ENCODE measurements around the gene AP1S2. TPM values are rescaled to one million over a fixed set of nuclear protein-coding genes. Genes with fewer than 3 reads are reported as not detected.
"Not testable (repeated sequence)": the region's sequence is repeated elsewhere in the genome, so short reads cannot be mapped to it uniquely, and the experiment has no call there.

Gene AP1S2
- total RNA-seq, 1 donor from 2014 or later, result 873 TPM

GRCh38 chrX:15834053-15834452 lies 20.6 kb downstream of the AP1S2 start:
- Histone ChIP-seq H3K27me3 (no peaks in the 10 kb centered on the region), H3K9me3 (ENCODE audit: low read depth) (no peaks in the 10 kb centered on the region), H3K4me3 (no peak overlapping the region), H2AFZ (replicated peaks) (no peak overlapping the region), H3K79me2 (ENCODE audit: low read depth) (peaks cover 70% of the 10 kb centered on the region), H3F3A (ENCODE audit: low read depth) (peaks cover 62% of the 10 kb centered on the region), H4K20me1 (ENCODE audit: low read depth) (peaks cover 35% of the 10 kb centered on the region), H3K4me1 (peaks cover 15% of the 10 kb centered on the region), H3K4me2 (no peak overlapping the region), H3K9ac (no peak overlapping the region), H3K27ac (peak overlapping the region; percentile 67), H3K36me3 (peaks cover 17% of the 10 kb centered on the region)
- H3K9me3 Mint-ChIP-seq, result no peaks in the 10 kb centered on the region
- DNase-seq (ENCODE audit: low spot score), result no peak
- TF ChIP-seq CTCF (IDR thresholded peaks at IDR 0.05) (no peak), EZH2phosphoT487 (IDR thresholded peaks at IDR 0.05) (no peak), EZH2 (IDR thresholded peaks at IDR 0.05) (no peak)
- H3K4me1 Mint-ChIP-seq, result peaks cover 4% of the 10 kb centered on the region
- no peak overlapping the region for H3K4me3 Mint-ChIP-seq
- H3K36me3 Mint-ChIP-seq, result peaks cover 23% of the 10 kb centered on the region
- H3K27me3 Mint-ChIP-seq (ENCODE audit: insufficient read depth, low read depth), result no peaks in the 10 kb centered on the region
- no peak overlapping the region for H3K27ac Mint-ChIP-seq

DNA sequence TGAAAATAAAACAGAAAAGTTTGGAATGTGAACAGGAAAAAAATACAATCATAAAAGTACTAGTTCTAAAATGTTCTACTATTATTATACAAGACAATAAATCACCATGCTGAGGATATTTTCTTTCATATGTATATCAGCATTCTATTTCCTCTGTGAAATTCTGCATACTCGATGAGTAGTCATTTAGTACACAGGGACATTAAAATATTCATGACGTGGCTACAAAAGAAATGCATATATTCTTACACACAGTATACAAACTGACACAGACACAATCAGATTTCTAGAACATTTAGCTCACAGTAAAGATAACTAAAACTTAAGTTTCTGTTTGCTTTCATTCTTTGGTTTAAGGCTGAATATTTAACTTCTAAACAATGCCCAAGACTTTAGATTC lies 23.3 kb downstream of the AP1S2 start:
- not testable (repeated sequence) for H3K4me2 ChIP-seq; H3K4me3 Mint-ChIP-seq; H2AFZ ChIP-seq (replicated peaks); H3K9me3 ChIP-seq (ENCODE audit: low read depth); H3K27me3 Mint-ChIP-seq (ENCODE audit: insufficient read depth, low read depth); DNase-seq (ENCODE audit: low spot score); H3K27ac Mint-ChIP-seq; H3K27ac ChIP-seq; H3K9ac ChIP-seq; H3K4me3 ChIP-seq; H3K4me1 Mint-ChIP-seq; H3K9me3 Mint-ChIP-seq; H3K27me3 ChIP-seq
- peaks cover 16% of the 10 kb centered on the region for H3K36me3 Mint-ChIP-seq
- Histone ChIP-seq H3K36me3 (peaks cover 27% of the 10 kb centered on the region), H3K4me1 (peaks cover 15% of the 10 kb centered on the region), H3F3A (ENCODE audit: low read depth) (peaks cover 70% of the 10 kb centered on the region), H4K20me1 (ENCODE audit: low read depth) (peaks cover 33% of the 10 kb centered on the region), H3K79me2 (ENCODE audit: low read depth) (peaks cover 46% of the 10 kb centered on the region)

DNA sequence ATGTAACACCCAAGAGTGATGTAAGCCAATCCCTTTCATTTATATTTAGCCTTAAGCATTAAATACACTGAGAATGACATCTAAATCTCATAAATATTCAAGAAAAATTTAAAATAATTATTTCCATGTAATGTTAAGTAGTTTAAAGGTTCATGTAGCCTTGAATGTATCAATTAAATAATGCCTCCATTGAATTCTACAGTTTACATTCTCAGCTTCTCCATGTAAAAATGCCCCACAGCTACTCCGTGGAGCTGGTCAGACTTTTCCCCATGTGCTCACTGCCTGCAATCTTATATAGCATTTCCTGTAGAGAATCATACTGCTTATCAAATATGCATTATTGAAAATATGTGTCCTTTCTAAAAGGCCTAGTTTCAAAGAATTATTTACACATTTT lies 25.4 kb downstream of the AP1S2 start:
- Histone ChIP-seq H3K9ac (no peak overlapping the region), H3K4me1 (peaks cover 9% of the 10 kb centered on the region), H4K20me1 (ENCODE audit: low read depth) (peaks cover 16% of the 10 kb centered on the region), H3F3A (ENCODE audit: low read depth) (peaks cover 79% of the 10 kb centered on the region), H3K36me3 (peaks cover 22% of the 10 kb centered on the region), H3K27ac (peak overlapping the region; percentile 71), H3K4me3 (no peak overlapping the region), H3K27me3 (no peaks in the 10 kb centered on the region), H3K4me2 (no peak overlapping the region), H2AFZ (replicated peaks) (no peak overlapping the region), H3K9me3 (ENCODE audit: low read depth) (no peaks in the 10 kb centered on the region), H3K79me2 (ENCODE audit: low read depth) (peaks cover 25% of the 10 kb centered on the region)
- TF ChIP-seq CTCF (IDR thresholded peaks at IDR 0.05) (no peak), EZH2 (IDR thresholded peaks at IDR 0.05) (no peak), EZH2phosphoT487 (IDR thresholded peaks at IDR 0.05) (no peak)
- peaks cover 13% of the 10 kb centered on the region for H3K36me3 Mint-ChIP-seq
- H3K4me1 Mint-ChIP-seq, result no peaks in the 10 kb centered on the region
- no peak for DNase-seq (ENCODE audit: low spot score)
- H3K4me3 Mint-ChIP-seq, result no peak overlapping the region
- H3K9me3 Mint-ChIP-seq, result no peaks in the 10 kb centered on the region
- peaks cover 2% of the 10 kb centered on the region for H3K27me3 Mint-ChIP-seq (ENCODE audit: insufficient read depth, low read depth)
- H3K27ac Mint-ChIP-seq, result no peak overlapping the region

GRCh38 chrX:15825936-15826335 lies 28.7 kb downstream of the AP1S2 start:
- H3K4me1 Mint-ChIP-seq, result no peaks in the 10 kb centered on the region
- no peak overlapping the region for H3K27ac Mint-ChIP-seq
- Histone ChIP-seq H3K9ac (no peak overlapping the region), H3K9me3 (ENCODE audit: low read depth) (no peaks in the 10 kb centered on the region), H3K4me1 (no peaks in the 10 kb centered on the region), H3K27me3 (no peaks in the 10 kb centered on the region), H3F3A (ENCODE audit: low read depth) (peaks cover 78% of the 10 kb centered on the region), H4K20me1 (ENCODE audit: low read depth) (no peaks in the 10 kb centered on the region), H2AFZ (replicated peaks) (no peak overlapping the region), H3K79me2 (ENCODE audit: low read depth) (peaks cover 3% of the 10 kb centered on the region), H3K4me2 (no peak overlapping the region), H3K27ac (peak overlapping the region; percentile 61), H3K4me3 (no peak overlapping the region), H3K36me3 (peaks cover 11% of the 10 kb centered on the region)
- DNase-seq (ENCODE audit: low spot score), result no peak
- TF ChIP-seq EZH2phosphoT487 (IDR thresholded peaks at IDR 0.05), result no peak
- no peak for TF ChIP-seq EZH2 (IDR thresholded peaks at IDR 0.05)
- no peak for TF ChIP-seq CTCF (IDR thresholded peaks at IDR 0.05)
- H3K4me3 Mint-ChIP-seq, result no peak overlapping the region
- no peaks in the 10 kb centered on the region for H3K9me3 Mint-ChIP-seq
- H3K36me3 Mint-ChIP-seq, result peaks cover 25% of the 10 kb centered on the region
- peaks cover 2% of the 10 kb centered on the region for H3K27me3 Mint-ChIP-seq (ENCODE audit: insufficient read depth, low read depth)
